ENCODE measurements around the gene RIPK1. TPM values are rescaled to one million over a fixed set of nuclear protein-coding genes. Genes with fewer than 3 reads are reported as not detected.

RIPK1 gene
- total RNA-seq, 1 experiment from 2014 or later: 17.2 TPM

GRCh38 chr6:3162067-3162497 lies 93.8 kb downstream of the RIPK1 start:
- peak; percentile 28 for DNase-seq (ENCODE audit: low read depth)

GRCh38 chr6:3162565-3163247 lies 94.4 kb downstream of the RIPK1 start:
- DNase-seq (ENCODE audit: low read depth): peak; percentile 69

- DNase-seq (ENCODE audit: low read depth): no peak
These were observed 94.9 kb downstream of the RIPK1 start for GRCh38 chr6:3163248-3163594.

- DNase-seq (ENCODE audit: low read depth): no peak
These were observed 96.1 kb downstream of the RIPK1 start for GRCh38 chr6:3164388-3164787.

Small RNAs within 50 kb of the gene (small RNA-seq; reads per million reads assigned to genes)
- gene AL133351.4 (not detected), gene RNA5SP201 (not detected)

Other genes starting within 250 kb of the RIPK1 start
- 1.4 and 1.8 TPM in 2 replicates for gene SERPINB1, start 226.6 kb upstream of the RIPK1 start, total RNA-seq (2014; rRNA removed; shearing (Covaris generic))
- not detected in 2 replicates for gene SERPINB9, start 165.2 kb upstream of the RIPK1 start, total RNA-seq (2014; rRNA removed; shearing (Covaris generic))
- gene SERPINB6, start 96.9 kb upstream of the RIPK1 start, total RNA-seq (2014; rRNA removed; shearing (Covaris generic)): 45.9 and 52.6 TPM in 2 replicates
- gene NQO2, start 68.6 kb upstream of the RIPK1 start, total RNA-seq (2014; rRNA removed; shearing (Covaris generic)): 11.2 and 12.5 TPM in 2 replicates
- 4.6 and 8.0 TPM in 2 replicates for gene BPHL, start 50.2 kb downstream of the RIPK1 start, total RNA-seq (2014; rRNA removed; shearing (Covaris generic))
- gene TUBB2A, start 89.0 kb downstream of the RIPK1 start, total RNA-seq (2014; rRNA removed; shearing (Covaris generic)): 106 and 118 TPM in 2 replicates
- 0.10 TPM in 1 of 2 replicates, not detected in the other for gene TUBB2B, start 159.2 kb downstream of the RIPK1 start, total RNA-seq (2014; rRNA removed; shearing (Covaris generic))
- gene PSMG4, start 190.5 kb downstream of the RIPK1 start, total RNA-seq (2014; rRNA removed; shearing (Covaris generic)): 62.2 and 63.9 TPM in 2 replicates

Data from HT1080 (cell line).